Gastroesophageal sphincter (tissue), 3 donors: Measurements from ENCODE around the gene MT1B.

ENCODE experiments used
- EP300 ChIP-seq: sonication (generic); formaldehyde crosslinking; IDR thresholded peaks from one replicate; pipeline ENCODE4 v1.6.1; 2017; ENCODE audit warnings: antibody characterized with exemption, mild to moderate bottlenecking
- POLR2A ChIP-seq, 2 donors: fragments of 450-650 bp; IDR thresholded peaks; one replicate each; pipeline ENCODE4 v1.6.1; 2017; ENCODE audit warnings: antibody characterized with exemption in 2 of 2, mild to moderate bottlenecking in 2 of 2, moderate library complexity in 1 of 2
- TF ChIP-seq, protein P1 (sequence below), 4 experiments: fragments of 200-600 bp in 2 of 4; fragments of 450-650 bp in 2 of 4; sonication (generic) in 1 of 4; IDR thresholded peaks; one replicate each; pipeline ENCODE4 v1.5.1; 2017 to 2019; ENCODE audit warnings: antibody characterized with exemption in 4 of 4, mild to moderate bottlenecking in 2 of 4, moderate library complexity in 2 of 4

DNA sequence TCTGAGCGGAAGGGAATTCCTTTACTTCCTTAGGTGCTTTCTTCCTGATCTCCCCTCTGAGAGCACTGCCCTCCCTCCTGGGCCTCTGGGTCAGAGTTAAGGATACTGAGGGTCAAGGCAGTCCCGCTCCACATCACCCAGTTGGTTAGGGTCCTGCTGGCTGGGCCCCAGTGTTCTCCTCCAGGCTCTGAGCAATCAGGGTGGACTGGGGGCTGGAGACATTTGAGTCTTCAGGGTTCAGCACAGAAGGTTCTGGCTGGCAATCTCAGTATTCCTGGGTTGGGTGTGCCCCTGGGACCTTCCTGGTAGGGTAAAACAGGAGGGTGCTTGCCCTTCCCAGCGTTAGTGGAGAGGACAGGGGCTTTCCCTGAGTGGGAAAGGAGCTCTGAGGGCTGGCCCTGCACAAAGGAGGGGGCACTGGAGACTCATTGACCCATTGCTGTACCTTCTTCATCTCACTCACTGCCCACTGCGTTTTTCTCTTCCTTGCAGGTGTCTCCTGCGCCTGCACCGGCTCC lies 18.8 kb upstream of the MT1B start:
- TF ChIP-seq, protein P1, sequence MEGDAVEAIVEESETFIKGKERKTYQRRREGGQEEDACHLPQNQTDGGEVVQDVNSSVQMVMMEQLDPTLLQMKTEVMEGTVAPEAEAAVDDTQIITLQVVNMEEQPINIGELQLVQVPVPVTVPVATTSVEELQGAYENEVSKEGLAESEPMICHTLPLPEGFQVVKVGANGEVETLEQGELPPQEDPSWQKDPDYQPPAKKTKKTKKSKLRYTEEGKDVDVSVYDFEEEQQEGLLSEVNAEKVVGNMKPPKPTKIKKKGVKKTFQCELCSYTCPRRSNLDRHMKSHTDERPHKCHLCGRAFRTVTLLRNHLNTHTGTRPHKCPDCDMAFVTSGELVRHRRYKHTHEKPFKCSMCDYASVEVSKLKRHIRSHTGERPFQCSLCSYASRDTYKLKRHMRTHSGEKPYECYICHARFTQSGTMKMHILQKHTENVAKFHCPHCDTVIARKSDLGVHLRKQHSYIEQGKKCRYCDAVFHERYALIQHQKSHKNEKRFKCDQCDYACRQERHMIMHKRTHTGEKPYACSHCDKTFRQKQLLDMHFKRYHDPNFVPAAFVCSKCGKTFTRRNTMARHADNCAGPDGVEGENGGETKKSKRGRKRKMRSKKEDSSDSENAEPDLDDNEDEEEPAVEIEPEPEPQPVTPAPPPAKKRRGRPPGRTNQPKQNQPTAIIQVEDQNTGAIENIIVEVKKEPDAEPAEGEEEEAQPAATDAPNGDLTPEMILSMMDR (IDR thresholded peaks at IDR 0.05), result no peak
- no peak for TF ChIP-seq EP300
- TF ChIP-seq POLR2A (IDR thresholded peaks at IDR 0.05), result no peak
